Measurements from ENCODE around the gene VPS11. TPM values are rescaled to one million over a fixed set of nuclear protein-coding genes. Genes with fewer than 3 reads are reported as not detected.

Gene VPS11
- total RNA-seq, 1 donor from 2014 or later = 42.6 TPM

DNA sequence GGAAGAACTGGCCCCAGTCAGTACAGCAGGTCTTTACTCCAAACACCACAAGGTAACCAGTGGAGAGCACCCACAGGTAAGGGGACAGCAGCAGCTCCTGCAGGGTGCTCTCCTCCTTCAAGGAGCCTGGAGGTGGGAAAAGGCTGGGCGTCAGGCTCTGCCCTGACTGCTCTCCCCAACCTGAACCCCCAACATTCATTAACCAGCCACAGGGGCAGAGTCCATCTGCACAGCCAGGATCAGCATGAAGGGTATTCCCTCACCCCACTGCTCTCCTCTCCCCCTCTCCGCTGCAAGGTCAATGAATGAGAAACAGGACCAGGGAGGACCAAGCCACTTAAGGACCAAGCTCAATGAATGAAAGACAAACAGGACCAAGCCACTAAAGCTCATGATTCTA lies 40.6 kb upstream of the VPS11 start:
- Mint-ChIP-seq H3K4me1 (ENCODE audit: unreplicated experiment) (peaks cover 19% of the 10 kb centered on the region), H3K27me3 (ENCODE audit: unreplicated experiment) (no peaks in the 10 kb centered on the region), H3K9me3 (ENCODE audit: unreplicated experiment) (no peaks in the 10 kb centered on the region), H3K27ac (ENCODE audit: unreplicated experiment) (no peak overlapping the region), H3K4me3 (ENCODE audit: unreplicated experiment) (no peak overlapping the region), H3K36me3 (ENCODE audit: unreplicated experiment) (peaks cover 13% of the 10 kb centered on the region)
- TF ChIP-seq, protein P1, sequence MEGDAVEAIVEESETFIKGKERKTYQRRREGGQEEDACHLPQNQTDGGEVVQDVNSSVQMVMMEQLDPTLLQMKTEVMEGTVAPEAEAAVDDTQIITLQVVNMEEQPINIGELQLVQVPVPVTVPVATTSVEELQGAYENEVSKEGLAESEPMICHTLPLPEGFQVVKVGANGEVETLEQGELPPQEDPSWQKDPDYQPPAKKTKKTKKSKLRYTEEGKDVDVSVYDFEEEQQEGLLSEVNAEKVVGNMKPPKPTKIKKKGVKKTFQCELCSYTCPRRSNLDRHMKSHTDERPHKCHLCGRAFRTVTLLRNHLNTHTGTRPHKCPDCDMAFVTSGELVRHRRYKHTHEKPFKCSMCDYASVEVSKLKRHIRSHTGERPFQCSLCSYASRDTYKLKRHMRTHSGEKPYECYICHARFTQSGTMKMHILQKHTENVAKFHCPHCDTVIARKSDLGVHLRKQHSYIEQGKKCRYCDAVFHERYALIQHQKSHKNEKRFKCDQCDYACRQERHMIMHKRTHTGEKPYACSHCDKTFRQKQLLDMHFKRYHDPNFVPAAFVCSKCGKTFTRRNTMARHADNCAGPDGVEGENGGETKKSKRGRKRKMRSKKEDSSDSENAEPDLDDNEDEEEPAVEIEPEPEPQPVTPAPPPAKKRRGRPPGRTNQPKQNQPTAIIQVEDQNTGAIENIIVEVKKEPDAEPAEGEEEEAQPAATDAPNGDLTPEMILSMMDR (IDR thresholded peaks at IDR 0.05) = no peak
- no peak for DNase-seq (ENCODE audit: extremely low spot score, unreplicated experiment)

DNA sequence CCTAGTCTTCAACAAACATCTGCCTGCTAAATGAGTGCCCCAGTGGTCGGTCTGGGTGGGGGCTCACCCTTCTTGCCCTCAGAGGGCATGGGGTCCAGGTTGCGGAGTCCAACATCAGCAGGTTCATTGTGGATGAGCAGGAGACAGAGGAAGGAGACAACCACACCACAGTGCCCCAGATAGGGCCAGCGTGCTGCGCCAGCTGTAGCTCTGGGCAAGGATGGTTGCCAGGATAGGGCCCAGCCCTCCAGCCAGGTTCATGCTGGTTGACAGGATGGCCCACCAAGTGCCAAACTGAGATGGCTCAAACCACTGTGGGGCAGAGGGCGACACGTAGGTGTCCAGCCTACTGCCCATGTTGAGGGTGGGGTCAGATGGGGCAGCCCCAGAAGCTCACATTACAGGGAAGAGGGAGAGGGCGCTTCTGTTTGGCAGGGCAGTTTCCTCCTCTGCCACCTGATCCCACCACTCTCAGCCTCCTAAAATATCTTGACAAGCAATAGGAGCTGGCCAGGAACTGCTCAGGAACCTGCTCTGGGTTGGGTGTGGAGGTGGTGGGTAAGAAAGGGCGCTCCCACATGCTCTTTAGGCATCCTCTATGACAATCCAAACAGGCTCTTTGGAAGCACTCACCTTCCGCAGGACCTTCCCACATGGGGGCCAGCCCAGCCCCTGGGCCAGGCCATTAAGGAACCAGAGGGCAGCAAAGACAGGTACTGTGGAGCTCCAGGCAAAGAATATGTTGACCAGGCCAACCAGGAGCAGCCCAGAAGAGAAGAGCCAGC lies 39.9 kb upstream of the VPS11 start:
- peaks cover 12% of the 10 kb centered on the region for H3K36me3 Mint-ChIP-seq (ENCODE audit: unreplicated experiment)
- TF ChIP-seq, protein P1 (IDR thresholded peaks at IDR 0.05) = no peak
- no peak overlapping the region for H3K27ac Mint-ChIP-seq (ENCODE audit: unreplicated experiment)
- H3K4me1 Mint-ChIP-seq (ENCODE audit: unreplicated experiment) = peaks cover 19% of the 10 kb centered on the region
- H3K9me3 Mint-ChIP-seq (ENCODE audit: unreplicated experiment) = no peaks in the 10 kb centered on the region
- no peak overlapping the region for H3K4me3 Mint-ChIP-seq (ENCODE audit: unreplicated experiment)
- no peak for DNase-seq (ENCODE audit: extremely low spot score, unreplicated experiment)
- H3K27me3 Mint-ChIP-seq (ENCODE audit: unreplicated experiment) = no peaks in the 10 kb centered on the region

DNA sequence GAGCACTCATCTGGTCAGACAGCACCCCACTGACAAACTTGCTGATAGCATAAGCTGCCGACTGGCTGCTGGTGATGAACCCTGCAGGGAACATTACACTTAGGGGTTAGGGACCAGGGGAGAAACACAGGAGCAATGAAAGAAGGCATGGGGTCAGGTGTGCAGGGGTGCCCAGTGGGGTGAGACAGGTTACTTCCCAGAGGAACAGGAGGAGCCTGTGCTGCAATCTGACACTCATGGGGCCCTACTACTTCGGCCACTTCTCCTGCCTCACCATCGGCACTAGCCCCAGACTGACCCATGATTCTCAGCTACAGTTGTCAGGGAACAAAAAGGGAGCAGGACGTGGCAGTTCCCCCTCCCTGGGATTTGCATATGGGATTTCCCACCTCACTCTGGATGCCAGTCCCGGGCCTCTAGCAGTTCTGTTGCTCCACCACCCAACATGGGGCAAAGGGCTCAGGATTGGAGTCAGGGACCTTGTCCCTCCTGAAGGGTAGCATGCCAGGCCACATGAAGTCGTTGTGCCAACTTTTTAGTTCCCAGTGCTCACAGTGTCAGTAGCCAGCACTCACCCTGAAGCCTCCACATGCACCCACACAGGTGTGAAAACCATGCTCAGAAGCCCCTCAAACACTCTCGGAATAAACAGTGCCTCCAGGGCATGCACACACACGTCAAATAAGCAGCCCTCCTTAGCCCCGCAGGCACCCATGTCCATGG lies 39.1 kb upstream of the VPS11 start:
- no peaks in the 10 kb centered on the region for H3K9me3 Mint-ChIP-seq (ENCODE audit: unreplicated experiment)
- no peaks in the 10 kb centered on the region for H3K27me3 Mint-ChIP-seq (ENCODE audit: unreplicated experiment)
- H3K4me1 Mint-ChIP-seq (ENCODE audit: unreplicated experiment) = peaks cover 18% of the 10 kb centered on the region
- H3K27ac Mint-ChIP-seq (ENCODE audit: unreplicated experiment) = no peak overlapping the region
- peak overlapping the region; percentile 79 for H3K4me3 Mint-ChIP-seq (ENCODE audit: unreplicated experiment)
- TF ChIP-seq, protein P1 (IDR thresholded peaks at IDR 0.05) = no peak
- H3K36me3 Mint-ChIP-seq (ENCODE audit: unreplicated experiment) = peaks cover 7% of the 10 kb centered on the region
- DNase-seq (ENCODE audit: extremely low spot score, unreplicated experiment) = no peak

DNA sequence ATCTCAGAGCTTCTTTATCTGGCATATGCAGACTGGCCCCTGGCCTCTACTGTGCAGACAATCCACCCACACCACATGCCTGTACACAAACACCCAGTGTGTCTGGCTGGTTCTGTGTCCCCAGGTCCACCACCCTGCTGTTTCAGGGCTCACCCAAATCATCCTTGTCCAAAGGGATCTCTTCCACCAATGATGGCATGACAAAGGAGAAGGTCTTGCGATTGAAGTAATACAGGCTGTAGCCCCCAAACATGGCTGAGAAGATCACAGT lies 38.6 kb upstream of the VPS11 start:
- Mint-ChIP-seq H3K9me3 (ENCODE audit: unreplicated experiment) (no peaks in the 10 kb centered on the region), H3K4me1 (ENCODE audit: unreplicated experiment) (peaks cover 17% of the 10 kb centered on the region), H3K27ac (ENCODE audit: unreplicated experiment) (no peak overlapping the region), H3K27me3 (ENCODE audit: unreplicated experiment) (no peaks in the 10 kb centered on the region), H3K36me3 (ENCODE audit: unreplicated experiment) (peaks cover 6% of the 10 kb centered on the region), H3K4me3 (ENCODE audit: unreplicated experiment) (peak overlapping the region; percentile 79)
- TF ChIP-seq, protein P1 (IDR thresholded peaks at IDR 0.05) = no peak
- no peak for DNase-seq (ENCODE audit: extremely low spot score, unreplicated experiment)

DNA sequence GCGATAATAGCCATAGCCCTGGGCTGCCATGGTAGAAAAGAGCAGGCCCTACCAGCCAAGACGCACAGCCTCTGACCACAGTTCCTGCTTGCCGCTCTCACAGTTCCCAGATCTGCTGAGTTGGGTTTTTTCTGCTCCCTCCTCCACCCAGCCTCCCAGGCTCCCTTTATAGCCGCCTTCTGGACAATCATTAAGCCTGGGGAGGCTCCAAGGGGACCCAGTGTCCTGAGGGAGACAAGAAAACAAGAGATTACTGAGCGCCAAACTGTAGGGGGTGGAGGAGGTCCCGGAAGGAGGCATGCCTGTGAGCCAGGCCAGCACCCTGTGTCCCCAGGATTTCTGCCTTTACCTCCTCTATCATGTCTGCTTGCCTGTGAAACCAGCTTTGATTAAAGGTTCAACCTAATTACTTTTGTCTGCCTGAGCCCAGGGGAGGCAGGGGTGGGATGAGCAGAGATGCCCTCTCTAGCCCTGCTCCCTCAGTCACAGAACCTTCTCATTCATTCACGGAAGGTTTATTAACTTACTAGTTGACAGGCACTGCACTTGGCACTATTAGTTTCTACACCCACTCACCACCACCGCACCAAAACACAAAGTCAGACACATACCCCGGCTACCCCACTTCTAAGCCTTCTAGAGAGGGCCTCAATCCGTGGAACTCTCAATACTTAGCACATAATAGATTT lies 38.1 kb upstream of the VPS11 start:
- H3K27ac Mint-ChIP-seq (ENCODE audit: unreplicated experiment) = no peak overlapping the region
- peaks cover 17% of the 10 kb centered on the region for H3K4me1 Mint-ChIP-seq (ENCODE audit: unreplicated experiment)
- TF ChIP-seq, protein P1 (IDR thresholded peaks at IDR 0.05) = no peak
- no peaks in the 10 kb centered on the region for H3K9me3 Mint-ChIP-seq (ENCODE audit: unreplicated experiment)
- peak overlapping the region; percentile 79 for H3K4me3 Mint-ChIP-seq (ENCODE audit: unreplicated experiment)
- peaks cover 1% of the 10 kb centered on the region for H3K36me3 Mint-ChIP-seq (ENCODE audit: unreplicated experiment)
- DNase-seq (ENCODE audit: extremely low spot score, unreplicated experiment) = no peak
- no peaks in the 10 kb centered on the region for H3K27me3 Mint-ChIP-seq (ENCODE audit: unreplicated experiment)

Data from osteocyte (in vitro differentiated cells).